ENCODE measurements around the gene STAP2. TPM values are rescaled to one million over a fixed set of nuclear protein-coding genes. Genes with fewer than 3 reads are reported as not detected.

The STAP2 gene
- total and polyA plus RNA-seq, 9 of the 15 experiments (the other 6 are each of a cell fraction or from before 2014, with no cell fraction given): 1.2 to 9.8 (median 4.5) TPM

DNA sequence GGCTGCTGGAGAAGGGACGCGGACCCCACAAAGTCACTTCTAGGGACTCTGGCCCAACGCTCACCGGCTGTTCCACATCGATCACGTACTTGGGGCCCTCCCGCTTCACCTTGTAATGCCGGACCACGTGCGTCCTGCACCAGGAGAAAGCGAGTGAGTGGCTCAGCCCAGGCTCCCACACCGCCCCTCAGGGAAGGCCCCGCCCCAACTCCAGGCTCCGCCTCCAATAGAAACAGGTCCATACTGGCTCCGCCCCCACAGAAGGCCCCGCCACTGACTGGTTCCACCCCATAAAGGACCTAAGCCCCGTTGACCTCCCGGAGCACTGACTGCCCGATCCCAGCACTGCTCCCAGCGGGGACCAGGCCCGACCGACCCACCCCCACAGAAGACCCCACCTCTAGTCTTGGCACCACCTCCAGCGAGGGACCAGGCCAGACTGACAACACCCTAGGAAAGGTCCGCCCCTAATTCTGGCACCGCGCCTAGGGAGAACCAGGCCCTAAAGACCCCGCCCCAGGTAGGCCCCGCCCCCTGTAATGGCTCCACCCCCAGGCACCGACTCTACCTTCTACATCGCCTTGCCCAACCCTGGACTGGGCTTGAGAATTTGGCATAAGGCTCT lies 11.3 kb downstream of the STAP2 start (continued):
- TF ChIP-seq, protein P1, sequence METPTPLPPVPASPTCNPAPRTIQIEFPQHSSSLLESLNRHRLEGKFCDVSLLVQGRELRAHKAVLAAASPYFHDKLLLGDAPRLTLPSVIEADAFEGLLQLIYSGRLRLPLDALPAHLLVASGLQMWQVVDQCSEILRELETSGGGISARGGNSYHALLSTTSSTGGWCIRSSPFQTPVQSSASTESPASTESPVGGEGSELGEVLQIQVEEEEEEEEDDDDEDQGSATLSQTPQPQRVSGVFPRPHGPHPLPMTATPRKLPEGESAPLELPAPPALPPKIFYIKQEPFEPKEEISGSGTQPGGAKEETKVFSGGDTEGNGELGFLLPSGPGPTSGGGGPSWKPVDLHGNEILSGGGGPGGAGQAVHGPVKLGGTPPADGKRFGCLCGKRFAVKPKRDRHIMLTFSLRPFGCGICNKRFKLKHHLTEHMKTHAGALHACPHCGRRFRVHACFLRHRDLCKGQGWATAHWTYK (CRISPR knock-in tag; IDR thresholded peaks at IDR 0.05): no peak
- TF ChIP-seq SMAD4 (CRISPR knock-in tag; conservative IDR thresholded peaks at IDR 0.05) (0 out of 2 replicates have a peak, but pooled peaks have one; percentile 13), JUN (IDR thresholded peaks at IDR 0.05; ENCODE audit: borderline replicate concordance, low read depth, low read length) (peak; percentile 5; the same call in 1 of the 2 replicates), JUN (CRISPR knock-in tag; IDR thresholded peaks at IDR 0.05; ENCODE audit: borderline replicate concordance) (no peak), FOXM1 (IDR thresholded peaks at IDR 0.05; ENCODE audit: low read depth) (no peak), FOXM1 (CRISPR knock-in tag; IDR thresholded peaks at IDR 0.05; ENCODE audit: low read depth) (peak; percentile 72; the same call in 1 of the 2 replicates), MBD2 (IDR thresholded peaks at IDR 0.05; ENCODE audit: borderline replicate concordance, low read depth) (0 out of 2 replicates have a peak, but pooled peaks have one; percentile 11), ZNF217 (CRISPR knock-in tag; IDR thresholded peaks at IDR 0.05) (no peak), SIN3A (IDR thresholded peaks at IDR 0.05; ENCODE audit: borderline replicate concordance in 2 of 2, control insufficient read depth in 1 of 2, low read depth in 2 of 2, low read length in 2 of 2) (peak in 1 of 2 experiments; percentile 68; a peak in 1 of 4 replicates), SP1 (CRISPR knock-in tag; IDR thresholded peaks at IDR 0.05) (peak; percentile 29; the same call in 1 of the 2 replicates), PTBP1 (IDR thresholded peaks at IDR 0.05; ENCODE audit: low read depth, low read length) (no peak), CBX1 (IDR thresholded peaks at IDR 0.05; ENCODE audit: low read depth) (no peak), CREBBP (IDR thresholded peaks at IDR 0.05; ENCODE audit: low read depth, low read length) (no peak), HDAC1 (IDR thresholded peaks at IDR 0.05) (peak in 1 of 2 experiments; percentile 90; a peak in 2 of 4 replicates), E2F3 (CRISPR knock-in tag; IDR thresholded peaks at IDR 0.05) (no peak), FOSL1 (tag; conservative IDR thresholded peaks at IDR 0.05) (0 out of 2 replicates have a peak, but pooled peaks have one; percentile 18), TEAD1 (CRISPR knock-in tag; IDR thresholded peaks at IDR 0.05) (no peak), CHD4 (IDR thresholded peaks at IDR 0.05; ENCODE audit: insufficient read depth, insufficient replicate concordance, low read depth, low read length, poor library complexity, severe bottlenecking) (no peak), EGR1 (conservative IDR thresholded peaks at IDR 0.05) (peak; percentile 26)
- TF ChIP-seq, protein P2, sequence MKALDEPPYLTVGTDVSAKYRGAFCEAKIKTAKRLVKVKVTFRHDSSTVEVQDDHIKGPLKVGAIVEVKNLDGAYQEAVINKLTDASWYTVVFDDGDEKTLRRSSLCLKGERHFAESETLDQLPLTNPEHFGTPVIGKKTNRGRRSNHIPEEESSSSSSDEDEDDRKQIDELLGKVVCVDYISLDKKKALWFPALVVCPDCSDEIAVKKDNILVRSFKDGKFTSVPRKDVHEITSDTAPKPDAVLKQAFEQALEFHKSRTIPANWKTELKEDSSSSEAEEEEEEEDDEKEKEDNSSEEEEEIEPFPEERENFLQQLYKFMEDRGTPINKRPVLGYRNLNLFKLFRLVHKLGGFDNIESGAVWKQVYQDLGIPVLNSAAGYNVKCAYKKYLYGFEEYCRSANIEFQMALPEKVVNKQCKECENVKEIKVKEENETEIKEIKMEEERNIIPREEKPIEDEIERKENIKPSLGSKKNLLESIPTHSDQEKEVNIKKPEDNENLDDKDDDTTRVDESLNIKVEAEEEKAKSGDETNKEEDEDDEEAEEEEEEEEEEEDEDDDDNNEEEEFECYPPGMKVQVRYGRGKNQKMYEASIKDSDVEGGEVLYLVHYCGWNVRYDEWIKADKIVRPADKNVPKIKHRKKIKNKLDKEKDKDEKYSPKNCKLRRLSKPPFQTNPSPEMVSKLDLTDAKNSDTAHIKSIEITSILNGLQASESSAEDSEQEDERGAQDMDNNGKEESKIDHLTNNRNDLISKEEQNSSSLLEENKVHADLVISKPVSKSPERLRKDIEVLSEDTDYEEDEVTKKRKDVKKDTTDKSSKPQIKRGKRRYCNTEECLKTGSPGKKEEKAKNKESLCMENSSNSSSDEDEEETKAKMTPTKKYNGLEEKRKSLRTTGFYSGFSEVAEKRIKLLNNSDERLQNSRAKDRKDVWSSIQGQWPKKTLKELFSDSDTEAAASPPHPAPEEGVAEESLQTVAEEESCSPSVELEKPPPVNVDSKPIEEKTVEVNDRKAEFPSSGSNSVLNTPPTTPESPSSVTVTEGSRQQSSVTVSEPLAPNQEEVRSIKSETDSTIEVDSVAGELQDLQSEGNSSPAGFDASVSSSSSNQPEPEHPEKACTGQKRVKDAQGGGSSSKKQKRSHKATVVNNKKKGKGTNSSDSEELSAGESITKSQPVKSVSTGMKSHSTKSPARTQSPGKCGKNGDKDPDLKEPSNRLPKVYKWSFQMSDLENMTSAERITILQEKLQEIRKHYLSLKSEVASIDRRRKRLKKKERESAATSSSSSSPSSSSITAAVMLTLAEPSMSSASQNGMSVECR (CRISPR knock-in tag; IDR thresholded peaks at IDR 0.05): peak; percentile 79; the same call in 1 of the 2 replicates
- TF ChIP-seq, protein P3, sequence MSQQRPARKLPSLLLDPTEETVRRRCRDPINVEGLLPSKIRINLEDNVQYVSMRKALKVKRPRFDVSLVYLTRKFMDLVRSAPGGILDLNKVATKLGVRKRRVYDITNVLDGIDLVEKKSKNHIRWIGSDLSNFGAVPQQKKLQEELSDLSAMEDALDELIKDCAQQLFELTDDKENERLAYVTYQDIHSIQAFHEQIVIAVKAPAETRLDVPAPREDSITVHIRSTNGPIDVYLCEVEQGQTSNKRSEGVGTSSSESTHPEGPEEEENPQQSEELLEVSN (IDR thresholded peaks at IDR 0.05; ENCODE audit: borderline replicate concordance in 1 of 2, extremely low read depth in 1 of 2, insufficient read depth in 1 of 2, insufficient read length in 1 of 2, low read depth in 1 of 2, low read length in 1 of 2, poor library complexity in 1 of 2, severe bottlenecking in 1 of 2): peak; percentile 82 to 88
